NCI-H748 (cell line): ENCODE measurements around the gene NUP93.
"Not testable (repeated sequence)": the region's sequence is repeated elsewhere in the genome, so short reads cannot be mapped to it uniquely, and the experiment has no call there.

Source experiments
- DNase-seq: peaks from one replicate; lab custom pipeline; 2025; ENCODE audit not compliant: unreplicated experiment; lab: John Stamatoyannopoulos, UW

NUP93 gene

GRCh38 chr16:56775162-56775561, 45.2 kb downstream of the NUP93 start:
- DNase-seq, result no peak

GRCh38 chr16:56776562-56776961, 46.6 kb downstream of the NUP93 start:
- no peak for DNase-seq

GRCh38 chr16:56777001-56777400, 47.1 kb downstream of the NUP93 start:
- no peak for DNase-seq

GRCh38 chr16:56777482-56777881, 47.6 kb downstream of the NUP93 start:
- no peak for DNase-seq

GRCh38 chr16:56779906-56780305, 50.0 kb downstream of the NUP93 start:
- peak; percentile 7 for DNase-seq

GRCh38 chr16:56780646-56781045, 50.7 kb downstream of the NUP93 start:
- no peak for DNase-seq

GRCh38 chr16:56781528-56781961, 51.6 kb downstream of the NUP93 start:
- DNase-seq, result no peak

GRCh38 chr16:56783344-56783743, 53.4 kb downstream of the NUP93 start:
- DNase-seq, result no peak

GRCh38 chr16:56785317-56785716, 55.4 kb downstream of the NUP93 start:
- DNase-seq, result no peak

- no peak for DNase-seq
Measured at GRCh38 chr16:56787167-56787566, 57.2 kb downstream of the NUP93 start.

GRCh38 chr16:56788435-56788834, 58.5 kb downstream of the NUP93 start:
- no peak for DNase-seq

- peak; percentile 25 for DNase-seq
Measured at GRCh38 chr16:56789360-56789759, 59.4 kb downstream of the NUP93 start.

- peak; percentile 78 for DNase-seq
Measured at GRCh38 chr16:56792967-56793366, 63.0 kb downstream of the NUP93 start.

- no peak for DNase-seq
Measured at GRCh38 chr16:56793492-56793891, 63.6 kb downstream of the NUP93 start.

GRCh38 chr16:56795011-56795410, 65.1 kb downstream of the NUP93 start:
- peak; percentile 24 for DNase-seq

GRCh38 chr16:56797038-56797437, 67.1 kb downstream of the NUP93 start:
- not testable (repeated sequence) for DNase-seq

- DNase-seq, result no peak
Measured at GRCh38 chr16:56797861-56798260, 67.9 kb downstream of the NUP93 start.

GRCh38 chr16:56798955-56799354, 69.0 kb downstream of the NUP93 start:
- no peak for DNase-seq

GRCh38 chr16:56800355-56800754, 70.4 kb downstream of the NUP93 start:
- DNase-seq, result no peak

GRCh38 chr16:56801762-56802161, 71.8 kb downstream of the NUP93 start:
- no peak for DNase-seq

GRCh38 chr16:56807011-56807675, 77.2 kb downstream of the NUP93 start:
- DNase-seq, result no peak

- not testable (repeated sequence) for DNase-seq
Measured at GRCh38 chr16:56807676-56808067, 77.7 kb downstream of the NUP93 start.

GRCh38 chr16:56810954-56811353, 81.0 kb downstream of the NUP93 start:
- no peak for DNase-seq
